ENCODE measurements around the gene TSC22D1.

DNA sequence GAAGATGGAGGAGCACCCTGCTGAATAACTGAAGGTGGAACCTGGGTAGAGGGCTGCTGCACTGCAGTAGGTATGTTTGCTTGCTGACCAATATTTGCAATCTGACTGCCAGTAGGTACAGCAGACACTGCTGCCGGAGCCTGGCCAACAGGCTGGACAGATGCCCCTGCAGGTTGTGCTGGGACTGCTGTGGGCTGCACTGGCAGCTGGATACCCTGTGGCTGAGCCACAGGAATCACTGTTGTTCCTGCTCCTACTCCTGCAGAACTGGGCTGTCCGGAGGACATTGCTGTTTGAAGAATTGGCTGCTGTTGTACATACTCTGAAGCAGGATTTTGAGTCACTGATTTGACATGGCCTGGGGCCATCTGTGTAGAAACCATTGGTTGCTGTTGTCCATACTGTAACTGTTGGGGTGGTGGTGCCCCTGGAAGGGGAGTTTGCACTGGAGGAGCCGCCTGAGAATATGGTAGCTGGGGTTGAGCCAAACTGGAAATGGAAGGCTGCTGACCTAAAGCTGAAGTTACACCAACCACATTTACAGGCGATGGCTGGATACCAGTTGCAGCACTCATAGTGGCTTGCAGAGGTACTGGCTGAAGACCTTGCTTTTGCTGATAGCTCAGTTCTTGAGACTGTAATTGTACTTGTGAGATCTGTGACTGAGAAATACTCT lies 2.2 kb downstream of the TSC22D1 start:
- no peak for TF ChIP-seq POLR2A (IDR thresholded peaks at IDR 0.05)
- TF ChIP-seq, protein P1, sequence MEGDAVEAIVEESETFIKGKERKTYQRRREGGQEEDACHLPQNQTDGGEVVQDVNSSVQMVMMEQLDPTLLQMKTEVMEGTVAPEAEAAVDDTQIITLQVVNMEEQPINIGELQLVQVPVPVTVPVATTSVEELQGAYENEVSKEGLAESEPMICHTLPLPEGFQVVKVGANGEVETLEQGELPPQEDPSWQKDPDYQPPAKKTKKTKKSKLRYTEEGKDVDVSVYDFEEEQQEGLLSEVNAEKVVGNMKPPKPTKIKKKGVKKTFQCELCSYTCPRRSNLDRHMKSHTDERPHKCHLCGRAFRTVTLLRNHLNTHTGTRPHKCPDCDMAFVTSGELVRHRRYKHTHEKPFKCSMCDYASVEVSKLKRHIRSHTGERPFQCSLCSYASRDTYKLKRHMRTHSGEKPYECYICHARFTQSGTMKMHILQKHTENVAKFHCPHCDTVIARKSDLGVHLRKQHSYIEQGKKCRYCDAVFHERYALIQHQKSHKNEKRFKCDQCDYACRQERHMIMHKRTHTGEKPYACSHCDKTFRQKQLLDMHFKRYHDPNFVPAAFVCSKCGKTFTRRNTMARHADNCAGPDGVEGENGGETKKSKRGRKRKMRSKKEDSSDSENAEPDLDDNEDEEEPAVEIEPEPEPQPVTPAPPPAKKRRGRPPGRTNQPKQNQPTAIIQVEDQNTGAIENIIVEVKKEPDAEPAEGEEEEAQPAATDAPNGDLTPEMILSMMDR (IDR thresholded peaks at IDR 0.05): peak in 5 of 6 experiments; percentile 6 to 34 (median 21)
